CD4-positive, alpha-beta T cell (primary cell): ENCODE data around the gene CD38. TPM values are rescaled to one million over a fixed set of nuclear protein-coding genes. Genes with fewer than 3 reads are reported as not detected.
A peak's percentile ranks its signal among the peaks of the same experiment; 100 is the strongest.

Experiments used
- ATAC-seq: fragments of 200-7000 bp; cut with Tn5 transposase; one replicate; pipeline ENCODE4 v1.10.0; 2022; ENCODE audit warnings: mild to moderate bottlenecking; ENCODE audit not compliant: poor library complexity
- CTCF ChIA-PET: fragments of 350-600 bp; sonication (Branson Sonifier 250); formaldehyde crosslinking; loops from one replicate; lab custom pipeline; 2021; ENCODE audit warnings: antibody characterized with exemption, inconsistent platforms; lab: Charles Lee
- POLR2A ChIA-PET: fragments of 350-600 bp; sonication (Branson Sonifier 250); formaldehyde crosslinking; loops from one replicate; lab custom pipeline; 2021; ENCODE audit warnings: antibody characterized with exemption, inconsistent platforms; lab: Charles Lee
- DNase-seq, 14 experiments: peaks; one replicate each; pipeline ENCODE4 v3.0.0-alpha.2; 2013 to 2020; ENCODE audit warnings: mixed read lengths in 2 of 14
- H3K27ac ChIP-seq, 2 donors: one replicate each; pipeline versions ENCODE4 v1.5.1 to v1.7.0; 2013; ENCODE audit warnings: low read length in 2 of 2, low read depth in 1 of 2, mild to moderate bottlenecking in 1 of 2
- H3K27me3 ChIP-seq, 2 experiments: 1 replicate in 1 of 2; 2 replicates in 1 of 2; pipeline versions ENCODE4 v1.6.1 to v1.7.0; 2013; ENCODE audit warnings: low read length in 2 of 2, control low read depth in 1 of 2, mild to moderate bottlenecking in 1 of 2, moderate library complexity in 1 of 2; ENCODE audit not compliant: insufficient read depth in 2 of 2, control insufficient read depth in 1 of 2
- H3K36me3 ChIP-seq: one replicate; pipeline ENCODE4 v1.6.1; 2013; ENCODE audit warnings: low read length, control low read depth; ENCODE audit not compliant: insufficient read depth
- H3K4me1 ChIP-seq: one replicate; pipeline ENCODE4 v1.6.1; 2013; ENCODE audit warnings: low read length, control low read depth; ENCODE audit not compliant: insufficient read depth
- H3K4me3 ChIP-seq: one replicate; pipeline ENCODE4 v1.5.1; 2013; ENCODE audit warnings: mild to moderate bottlenecking, low read length, moderate library complexity
- H3K9me3 ChIP-seq, 2 experiments: 1 replicate in 1 of 2; 2 replicates in 1 of 2; pipeline versions ENCODE4 v1.6.1 to v1.7.0; 2013; ENCODE audit warnings: low read length in 2 of 2, mild to moderate bottlenecking in 2 of 2, control low read depth in 1 of 2, moderate library complexity in 1 of 2; ENCODE audit not compliant: control insufficient read depth in 1 of 2, insufficient read depth in 1 of 2
- H3K27ac Mint-ChIP-seq: one replicate; pipeline ENCODE4 v1.8.0; 2020; ENCODE audit warnings: mixed read lengths
- H3K27me3 Mint-ChIP-seq: one replicate; pipeline ENCODE4 v1.8.0; 2021; ENCODE audit warnings: mixed read lengths
- H3K36me3 Mint-ChIP-seq: one replicate; pipeline ENCODE4 v1.8.0; 2021; ENCODE audit warnings: low read depth, mixed read lengths
- H3K4me1 Mint-ChIP-seq: one replicate; pipeline ENCODE4 v1.8.0; 2021; ENCODE audit warnings: low read depth, mixed read lengths
- H3K4me3 Mint-ChIP-seq: one replicate; pipeline ENCODE4 v1.8.0; 2020; ENCODE audit warnings: mild to moderate bottlenecking, mixed read lengths
- H3K9me3 Mint-ChIP-seq: one replicate; pipeline ENCODE4 v1.8.0; 2020; ENCODE audit warnings: mixed read lengths
- intact Hi-C, 2 experiments: fragments of 100-400 bp; cut with DNase I in 1 of 2; cut with micrococcal nuclease in 1 of 2; formaldehyde crosslinking; loops; one replicate each; pipeline versions ENCODE4 v1.15.1 to v1.9.0; 2023 to 2025; cut with DNase I, micrococcal nuclease
- total RNA-seq, 174 experiments: library from RNA in 2 of 174; stranded (reverse) in 2 of 174; gene quantifications; one replicate each; pipeline ENCODE4 v1.2.3 and lab custom pipeline; 2021 to 2026
- TF ChIP-seq, protein P1 (sequence below): fragments of 200-600 bp; IDR thresholded peaks from one replicate; pipeline ENCODE4 v1.8.0; 2022; ENCODE audit warnings: antibody characterized with exemption, mild to moderate bottlenecking

CD38 gene
- total RNA-seq, 2 experiments from 2014 or later, result 9.6 to 9.9 TPM

DNA sequence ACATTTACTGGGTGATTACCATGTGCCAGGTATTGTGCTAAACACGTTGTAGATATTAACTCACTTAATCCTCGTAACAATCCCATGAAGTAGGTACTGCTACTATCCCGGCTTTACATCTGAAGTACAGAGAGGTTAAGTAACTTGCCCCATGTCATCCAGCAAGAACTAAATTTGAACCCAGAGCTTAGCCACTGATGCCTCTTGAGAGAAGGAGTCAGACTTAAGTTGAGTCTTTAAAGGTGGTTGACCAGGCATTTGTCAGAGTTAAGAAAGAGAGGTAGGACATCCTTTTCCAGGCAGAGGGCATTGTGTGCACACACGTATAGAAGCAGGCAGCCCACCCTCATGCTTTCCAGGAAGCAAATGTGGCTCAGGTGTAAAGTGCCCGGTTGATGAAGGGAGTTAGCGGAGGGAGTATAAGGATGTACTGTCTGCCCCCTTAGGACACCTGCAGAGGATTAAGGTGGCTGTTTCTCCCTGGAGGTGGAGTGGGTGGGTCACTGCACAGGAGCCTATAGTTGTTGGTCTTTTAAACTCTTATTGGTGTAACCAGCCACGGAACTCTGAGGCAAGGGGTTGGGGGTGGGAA is 335 bp upstream of the CD38 start:
- Mint-ChIP-seq H3K36me3 (peaks cover 14% of the 10 kb centered on the region), H3K4me3 (peak overlapping the region; percentile 87), H3K27me3 (no peaks in the 10 kb centered on the region), H3K4me1 (peaks cover 74% of the 10 kb centered on the region), H3K27ac (peak overlapping the region; percentile 83), H3K9me3 (no peaks in the 10 kb centered on the region)
- ChIA-PET CTCF (interaction anchor here (0.9 kb wide), 1 partner anchor 21 kb away, joined by 3 read pairs; no protein-coding TSS in a partner anchor), POLR2A (interaction anchor here (1.1 to 4.6 kb wide), 5 partner anchors 12 to 123 kb away, joined by 3 to 28 read pairs (median 5); partner anchors contain the start of gene FBXL5)
- H3K36me3 ChIP-seq, result no peaks in the 10 kb centered on the region
- ATAC-seq (no peak), DNase-seq (no peak)
- H3K9me3 ChIP-seq, result no peaks in the 10 kb centered on the region
- peaks cover 30% of the 10 kb centered on the region for H3K4me1 ChIP-seq
- peaks cover 0 to 2% of the 10 kb centered on the region in 2 experiments for H3K27me3 ChIP-seq
- H3K4me3 ChIP-seq, result peak overlapping the region; percentile 63
- intact Hi-C loops, result loop anchor here (1.0 to 5.0 kb wide), 3 partner anchors 11 to 47 kb away; no protein-coding TSS in a partner anchor
- TF ChIP-seq, protein P1, sequence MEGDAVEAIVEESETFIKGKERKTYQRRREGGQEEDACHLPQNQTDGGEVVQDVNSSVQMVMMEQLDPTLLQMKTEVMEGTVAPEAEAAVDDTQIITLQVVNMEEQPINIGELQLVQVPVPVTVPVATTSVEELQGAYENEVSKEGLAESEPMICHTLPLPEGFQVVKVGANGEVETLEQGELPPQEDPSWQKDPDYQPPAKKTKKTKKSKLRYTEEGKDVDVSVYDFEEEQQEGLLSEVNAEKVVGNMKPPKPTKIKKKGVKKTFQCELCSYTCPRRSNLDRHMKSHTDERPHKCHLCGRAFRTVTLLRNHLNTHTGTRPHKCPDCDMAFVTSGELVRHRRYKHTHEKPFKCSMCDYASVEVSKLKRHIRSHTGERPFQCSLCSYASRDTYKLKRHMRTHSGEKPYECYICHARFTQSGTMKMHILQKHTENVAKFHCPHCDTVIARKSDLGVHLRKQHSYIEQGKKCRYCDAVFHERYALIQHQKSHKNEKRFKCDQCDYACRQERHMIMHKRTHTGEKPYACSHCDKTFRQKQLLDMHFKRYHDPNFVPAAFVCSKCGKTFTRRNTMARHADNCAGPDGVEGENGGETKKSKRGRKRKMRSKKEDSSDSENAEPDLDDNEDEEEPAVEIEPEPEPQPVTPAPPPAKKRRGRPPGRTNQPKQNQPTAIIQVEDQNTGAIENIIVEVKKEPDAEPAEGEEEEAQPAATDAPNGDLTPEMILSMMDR, result no peak
- H3K27ac ChIP-seq, result no peak overlapping the region

DNA sequence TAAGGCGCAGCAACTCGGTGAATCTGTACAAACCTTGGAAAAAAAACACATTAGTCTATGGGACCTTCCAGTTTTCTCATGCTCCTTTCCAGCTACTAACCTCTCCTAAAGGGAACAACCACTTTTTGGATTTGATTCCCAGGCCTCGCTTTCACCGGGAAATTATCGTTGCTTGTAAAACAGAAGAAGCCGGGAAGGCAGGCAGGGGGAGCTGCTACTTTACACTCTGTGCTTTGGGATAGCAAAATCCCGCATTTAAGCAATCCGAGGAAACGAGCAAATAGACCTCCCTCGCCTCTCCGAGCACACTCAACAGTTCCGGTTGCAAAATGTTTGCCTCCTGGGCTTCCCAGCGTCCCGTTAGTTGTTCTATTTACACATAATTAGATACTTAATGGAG is 1.2 kb downstream of the CD38 start:
- peaks cover 80% of the 10 kb centered on the region for H3K4me1 Mint-ChIP-seq
- no peaks in the 10 kb centered on the region for H3K9me3 Mint-ChIP-seq
- ATAC-seq (no peak), DNase-seq (peak in 3 of 14 experiments; percentile 16 to 59 (median 55))
- intact Hi-C loops, result loop anchor here (1.0 to 5.0 kb wide), 3 partner anchors 23 to 49 kb away; no protein-coding TSS in a partner anchor
- H3K27ac Mint-ChIP-seq, result peak overlapping the region; percentile 82
- Histone ChIP-seq H3K4me3 (peak overlapping the region; percentile 63), H3K36me3 (no peaks in the 10 kb centered on the region), H3K9me3 (no peaks in the 10 kb centered on the region), H3K4me1 (peaks cover 30% of the 10 kb centered on the region), H3K27me3 (peaks cover 0 to 2% of the 10 kb centered on the region in 2 experiments), H3K27ac (no peak overlapping the region)
- TF ChIP-seq, protein P1, result no peak
- peak overlapping the region; percentile 89 for H3K4me3 Mint-ChIP-seq
- H3K36me3 Mint-ChIP-seq, result peaks cover 29% of the 10 kb centered on the region
- ChIA-PET CTCF (interaction anchor here (1.1 to 1.5 kb wide), 3 partner anchors 8 to 26 kb away, joined by 3 to 5 read pairs (median 3); no protein-coding TSS in a partner anchor), POLR2A (interaction anchor here (0.9 to 4.6 kb wide), 5 partner anchors 8 to 26 kb away, joined by 3 to 28 read pairs (median 5); no protein-coding TSS in a partner anchor)
- no peaks in the 10 kb centered on the region for H3K27me3 Mint-ChIP-seq

DNA sequence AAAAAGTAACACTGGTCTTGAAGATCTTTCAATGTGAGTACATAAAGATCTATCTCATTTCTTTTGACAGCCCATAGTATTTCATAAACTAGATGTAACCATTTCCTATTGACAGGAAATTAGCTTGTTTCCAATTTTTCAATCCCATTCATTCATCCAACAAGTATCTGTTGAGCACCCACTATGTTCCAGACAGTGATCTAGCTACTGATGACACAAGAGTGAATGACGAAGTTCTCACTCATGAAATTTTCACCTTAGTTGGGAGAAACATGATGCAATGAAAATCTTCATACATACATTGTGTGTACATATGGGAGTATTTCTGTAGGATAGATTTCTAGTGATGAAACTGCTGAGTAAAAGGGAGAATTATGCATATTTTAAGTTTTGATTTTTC is 1.7 kb downstream of the CD38 start:
- CTCF ChIA-PET, result interaction anchor here (1.1 to 1.5 kb wide), 3 partner anchors 9 to 26 kb away, joined by 3 to 5 read pairs (median 3); no protein-coding TSS in a partner anchor
- TF ChIP-seq, protein P1, result no peak
- DNase-seq, result peak in 2 of 14 experiments; percentile 37 to 40
- POLR2A ChIA-PET, result interaction anchor here (0.9 to 4.6 kb wide), 4 partner anchors 8 to 26 kb away, joined by 3 to 28 read pairs (median 8); no protein-coding TSS in a partner anchor
- no peak for ATAC-seq
- Histone ChIP-seq H3K27ac (no peak overlapping the region), H3K4me1 (peaks cover 30% of the 10 kb centered on the region), H3K27me3 (peaks cover 0 to 2% of the 10 kb centered on the region in 2 experiments), H3K9me3 (no peaks in the 10 kb centered on the region), H3K36me3 (no peaks in the 10 kb centered on the region), H3K4me3 (peak overlapping the region; percentile 63)
- Mint-ChIP-seq H3K4me1 (peaks cover 85% of the 10 kb centered on the region), H3K9me3 (no peaks in the 10 kb centered on the region), H3K4me3 (peak overlapping the region; percentile 89), H3K27me3 (no peaks in the 10 kb centered on the region), H3K36me3 (peaks cover 32% of the 10 kb centered on the region), H3K27ac (peak overlapping the region; percentile 82)
- intact Hi-C loops, result loop anchor here (1.0 to 5.0 kb wide), 3 partner anchors 24 to 49 kb away; no protein-coding TSS in a partner anchor
